Measurements from ENCODE around the gene ICA1.

DNA sequence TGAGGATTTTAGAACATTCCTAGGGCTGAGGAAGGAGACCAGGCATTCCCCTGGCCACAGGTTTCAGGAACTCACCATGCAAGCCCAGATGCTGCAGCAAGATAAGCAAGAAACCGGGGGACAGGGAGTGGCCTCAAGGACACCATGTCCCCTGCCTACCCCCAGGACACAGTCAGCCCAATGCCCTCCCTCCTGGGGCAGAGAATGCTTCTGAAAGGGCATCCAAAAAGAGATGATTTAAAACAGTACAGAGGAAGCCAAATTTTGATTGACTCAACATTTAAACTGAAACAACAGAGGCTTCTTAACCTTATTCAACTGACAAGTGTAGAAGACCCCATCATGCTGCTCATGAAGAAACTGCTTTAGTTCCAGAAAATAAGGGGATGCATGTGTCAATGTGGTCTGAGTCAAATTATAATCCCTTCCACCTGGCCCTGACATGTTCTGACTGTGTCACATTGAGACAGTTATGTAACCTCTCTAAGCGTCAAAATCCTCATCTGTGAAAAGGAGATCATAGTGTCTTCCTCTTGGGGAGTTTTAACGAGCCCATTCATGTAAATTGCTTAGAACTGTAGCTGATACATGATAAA lies 60.0 kb downstream of the ICA1 start:
- no peak for TF ChIP-seq EZH2phosphoT487 (IDR thresholded peaks at IDR 0.05; ENCODE audit: borderline replicate concordance, low read length)
- TF ChIP-seq, protein P1, sequence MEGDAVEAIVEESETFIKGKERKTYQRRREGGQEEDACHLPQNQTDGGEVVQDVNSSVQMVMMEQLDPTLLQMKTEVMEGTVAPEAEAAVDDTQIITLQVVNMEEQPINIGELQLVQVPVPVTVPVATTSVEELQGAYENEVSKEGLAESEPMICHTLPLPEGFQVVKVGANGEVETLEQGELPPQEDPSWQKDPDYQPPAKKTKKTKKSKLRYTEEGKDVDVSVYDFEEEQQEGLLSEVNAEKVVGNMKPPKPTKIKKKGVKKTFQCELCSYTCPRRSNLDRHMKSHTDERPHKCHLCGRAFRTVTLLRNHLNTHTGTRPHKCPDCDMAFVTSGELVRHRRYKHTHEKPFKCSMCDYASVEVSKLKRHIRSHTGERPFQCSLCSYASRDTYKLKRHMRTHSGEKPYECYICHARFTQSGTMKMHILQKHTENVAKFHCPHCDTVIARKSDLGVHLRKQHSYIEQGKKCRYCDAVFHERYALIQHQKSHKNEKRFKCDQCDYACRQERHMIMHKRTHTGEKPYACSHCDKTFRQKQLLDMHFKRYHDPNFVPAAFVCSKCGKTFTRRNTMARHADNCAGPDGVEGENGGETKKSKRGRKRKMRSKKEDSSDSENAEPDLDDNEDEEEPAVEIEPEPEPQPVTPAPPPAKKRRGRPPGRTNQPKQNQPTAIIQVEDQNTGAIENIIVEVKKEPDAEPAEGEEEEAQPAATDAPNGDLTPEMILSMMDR (IDR thresholded peaks at IDR 0.05; ENCODE audit: low read depth, low read length, poor library complexity, severe bottlenecking), result no peak

Data from DOHH2 (cell line).